HK-2 (cell line): Measurements from ENCODE around the gene POC1A.
"Not testable (repeated sequence)": the region's sequence is repeated elsewhere in the genome, so short reads cannot be mapped to it uniquely, and the experiment has no call there.

ENCODE experiments used
- DNase-seq: peaks from one replicate; pipeline ENCODE4 v3.0.0-alpha.2; 2018; ENCODE audit not compliant: unreplicated experiment

The POC1A gene

GRCh38 chr3:52183786-52184445, 29.7 kb upstream of the POC1A start:
- DNase-seq: no peak

- DNase-seq: no peak
These were observed 28.5 kb upstream of the POC1A start for GRCh38 chr3:52182691-52183090.

GRCh38 chr3:52182196-52182595, 28.0 kb upstream of the POC1A start:
- DNase-seq: no peak

- no peak for DNase-seq
These were observed 27.3 kb upstream of the POC1A start for GRCh38 chr3:52181543-52181942.

- DNase-seq: no peak
These were observed 24.3 kb upstream of the POC1A start for GRCh38 chr3:52178537-52178936.

DNA sequence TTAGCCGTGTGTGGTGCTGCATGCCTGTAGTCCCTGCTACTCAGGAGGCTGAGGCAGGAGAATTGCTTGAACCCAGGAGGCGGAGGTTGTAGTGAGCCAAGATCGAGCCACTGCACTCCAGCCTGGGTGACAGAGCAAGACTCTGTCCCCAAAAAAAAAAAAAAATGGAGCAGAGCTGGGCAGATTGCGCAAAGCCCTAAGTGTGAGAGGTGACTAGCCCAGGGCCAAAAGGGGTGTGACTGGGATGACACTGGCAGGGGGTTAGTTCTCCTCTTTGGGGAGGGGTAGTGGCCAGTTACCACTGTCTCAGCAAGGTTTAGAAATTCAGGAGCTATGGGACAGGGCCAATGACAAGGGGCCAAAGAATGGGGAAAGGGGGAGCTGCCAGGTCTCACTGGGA, 23.9 kb upstream of the POC1A start:
- DNase-seq: not testable (repeated sequence)

- DNase-seq: no peak
These were observed 23.4 kb upstream of the POC1A start for GRCh38 chr3:52177701-52178042.

DNA sequence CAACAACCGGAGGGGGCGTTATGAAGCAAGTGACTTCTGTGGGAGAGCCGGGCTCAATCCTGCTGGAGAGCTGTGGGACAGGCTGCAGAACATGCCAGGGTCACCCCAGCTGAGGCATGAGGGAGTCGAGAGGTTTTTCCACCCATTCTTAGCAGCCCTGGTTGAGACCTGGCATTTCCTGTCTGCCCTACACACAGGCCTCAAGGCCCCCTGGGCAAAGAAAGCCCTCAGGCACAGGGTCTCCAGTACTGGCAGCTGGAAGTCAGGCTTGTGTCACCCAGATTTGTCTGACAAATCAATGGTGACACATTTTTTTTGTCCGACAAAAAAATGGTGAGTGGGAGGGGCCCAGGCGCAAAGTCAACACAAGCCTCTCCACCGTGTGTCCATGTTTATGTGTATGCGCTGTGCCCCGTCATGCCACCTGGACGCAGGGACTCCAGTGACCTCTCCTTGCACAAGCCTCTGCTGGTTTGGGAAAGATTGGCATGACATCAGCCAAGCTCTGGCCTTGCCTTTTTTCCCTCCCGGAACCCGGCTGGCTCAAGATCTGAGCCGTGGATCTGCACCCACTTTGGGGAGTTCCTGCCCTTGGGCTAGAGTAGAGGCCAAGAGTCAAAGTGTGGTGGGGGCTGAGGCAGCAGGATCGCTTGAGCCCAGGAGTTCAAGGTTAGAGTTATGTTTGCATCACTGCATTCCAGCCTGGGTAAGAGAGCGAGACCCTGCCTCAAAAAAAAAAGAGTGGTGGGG, 22.9 kb upstream of the POC1A start:
- DNase-seq: no peak

GRCh38 chr3:52176180-52176752, 22.0 kb upstream of the POC1A start:
- no peak for DNase-seq

DNA sequence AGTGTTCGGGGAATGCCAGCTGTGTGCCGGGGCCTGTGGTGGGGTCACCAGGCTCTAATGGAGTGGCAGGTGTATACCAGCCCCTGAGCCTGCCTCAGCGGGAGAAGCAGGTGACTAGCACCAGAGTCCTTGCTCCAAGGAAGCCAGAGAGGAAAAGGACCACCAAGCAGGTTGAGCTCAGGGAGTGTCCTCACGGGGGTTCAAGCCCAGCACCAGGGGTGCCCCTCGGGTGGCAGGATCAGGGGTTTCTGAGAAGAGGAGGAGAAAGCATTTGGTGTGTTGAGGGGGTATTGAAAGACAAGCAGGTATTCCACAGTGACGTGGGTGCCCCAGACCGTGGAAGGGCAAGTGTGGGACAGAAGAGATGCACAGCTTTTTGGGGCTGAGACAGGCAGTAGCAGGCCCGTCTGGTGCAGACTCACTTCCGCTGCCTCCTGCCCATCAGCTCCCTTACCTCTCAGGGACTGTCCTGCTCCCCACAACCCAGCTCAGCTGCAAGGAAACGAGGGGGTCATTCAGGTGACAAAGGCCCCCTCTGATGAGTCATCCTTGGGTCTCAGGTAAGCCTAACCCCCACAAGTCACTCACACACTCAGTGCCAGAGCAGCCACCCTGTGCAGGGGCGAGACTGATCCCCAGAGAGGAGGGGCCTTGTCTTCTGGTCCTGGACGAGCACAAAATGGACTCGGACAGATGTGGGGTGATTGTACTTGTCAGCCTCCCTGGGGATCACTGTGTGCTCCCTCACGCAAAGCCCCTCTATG, 21.4 kb upstream of the POC1A start:
- no peak for DNase-seq

DNA sequence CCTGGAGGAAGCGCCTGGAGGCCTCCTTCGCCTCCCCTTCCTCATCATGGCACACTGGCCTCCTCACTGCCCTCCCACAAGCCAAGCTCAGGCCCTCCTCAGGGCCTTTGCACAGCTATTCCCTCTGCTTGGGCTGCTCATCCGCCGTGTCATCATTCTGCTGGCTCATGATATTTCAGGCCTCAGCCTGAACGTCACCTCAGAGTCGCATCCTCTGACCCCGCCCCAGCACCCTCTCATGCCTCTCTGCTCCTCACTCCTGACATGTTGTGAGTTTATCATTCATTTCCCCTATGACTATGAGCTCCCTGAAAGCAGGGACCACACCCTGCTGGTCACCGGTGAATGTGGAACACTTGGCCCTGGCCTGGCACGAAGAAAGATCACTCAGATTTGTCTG, 20.7 kb upstream of the POC1A start:
- no peak for DNase-seq

- no peak for DNase-seq
These were observed 18.9 kb upstream of the POC1A start for GRCh38 chr3:52173101-52173500.

DNA sequence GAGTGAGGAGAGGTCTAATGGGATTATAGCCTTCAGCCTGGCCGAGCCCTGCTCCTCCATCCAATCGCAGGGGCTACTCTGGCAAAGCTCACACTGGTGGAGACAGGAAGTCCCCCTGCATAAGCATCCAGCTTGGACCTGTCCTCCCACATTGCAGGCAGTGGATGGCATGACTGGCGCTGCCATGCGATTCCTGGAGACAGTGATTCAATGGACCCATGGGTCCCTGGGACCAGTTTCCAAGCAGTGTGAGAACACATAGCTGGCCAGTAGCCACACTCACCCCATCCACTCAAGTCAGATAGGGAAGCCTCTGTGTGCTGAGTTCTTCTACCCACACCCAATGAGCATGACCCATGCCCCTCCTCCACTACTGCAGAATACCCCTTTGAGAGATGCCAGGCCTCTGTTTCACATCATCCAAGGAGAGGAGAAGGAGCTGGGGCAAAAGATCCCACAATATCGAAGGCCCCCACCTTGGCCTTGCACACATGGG, 18.1 kb upstream of the POC1A start:
- DNase-seq: no peak

- no peak for DNase-seq
These were observed 17.5 kb upstream of the POC1A start for GRCh38 chr3:52171514-52172261.

DNA sequence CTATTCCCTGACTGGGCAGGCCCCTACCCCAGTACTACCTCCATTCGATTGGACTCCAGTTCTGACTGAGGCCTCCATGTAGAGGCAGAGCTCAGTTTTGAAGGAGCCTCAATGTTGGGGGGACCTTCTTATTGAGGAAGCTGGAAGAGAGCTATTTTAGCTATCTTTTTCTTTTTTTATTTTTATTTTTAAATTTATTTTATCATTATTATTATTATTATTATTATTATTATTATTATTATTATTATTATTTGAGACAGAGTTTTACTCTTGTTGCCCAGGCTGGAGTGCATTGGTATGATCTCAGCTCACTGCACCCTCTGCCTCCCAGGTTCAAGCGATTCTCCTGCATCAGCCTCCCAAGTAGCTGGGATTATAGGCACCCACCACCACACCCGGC, 16.0 kb upstream of the POC1A start:
- DNase-seq: not testable (repeated sequence)

- DNase-seq: no peak
These were observed 13.0 kb upstream of the POC1A start for GRCh38 chr3:52167240-52167639.

- DNase-seq: no peak
These were observed 8.1 kb upstream of the POC1A start for GRCh38 chr3:52162250-52162872.

DNA sequence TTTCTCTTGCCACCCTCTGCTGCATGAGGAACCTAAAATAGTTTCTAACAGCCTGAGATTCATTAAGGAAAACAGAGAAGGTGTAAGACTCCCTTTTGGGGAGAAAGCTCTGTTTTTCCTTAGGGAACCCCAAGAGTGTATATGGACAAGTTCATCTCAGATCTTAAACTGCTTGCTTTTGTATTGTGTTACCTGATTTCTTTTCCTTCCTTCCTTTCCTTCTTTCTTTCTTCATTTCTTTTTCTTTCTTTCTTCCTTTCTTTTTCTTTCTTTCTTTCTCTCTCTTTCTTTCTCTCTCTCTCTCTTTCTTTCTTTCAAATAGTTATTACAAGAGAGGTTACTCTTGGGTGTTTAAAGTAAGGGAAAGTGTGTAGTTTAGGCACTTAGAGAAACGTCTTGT, 5.3 kb upstream of the POC1A start:
- no peak for DNase-seq

DNA sequence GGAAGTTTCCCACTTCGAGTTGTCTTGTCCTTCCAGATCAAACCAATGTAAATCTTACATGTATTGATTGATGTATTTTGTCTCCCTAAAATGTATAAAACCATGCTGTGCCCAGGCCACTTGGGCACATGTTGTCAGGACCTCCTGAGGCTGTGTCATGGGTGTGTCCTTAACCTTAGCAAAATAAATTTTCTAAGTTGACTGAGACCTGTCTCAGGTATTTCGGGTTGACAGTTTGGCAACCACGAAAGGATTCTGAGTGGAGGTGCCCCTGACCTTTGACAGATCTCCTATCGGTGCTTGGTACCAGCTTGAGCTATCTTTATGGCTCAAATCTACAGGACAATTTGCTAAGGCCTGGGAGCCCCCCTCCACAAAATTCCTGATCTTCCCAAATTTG, 1.7 kb upstream of the POC1A start:
- no peak for DNase-seq

DNA sequence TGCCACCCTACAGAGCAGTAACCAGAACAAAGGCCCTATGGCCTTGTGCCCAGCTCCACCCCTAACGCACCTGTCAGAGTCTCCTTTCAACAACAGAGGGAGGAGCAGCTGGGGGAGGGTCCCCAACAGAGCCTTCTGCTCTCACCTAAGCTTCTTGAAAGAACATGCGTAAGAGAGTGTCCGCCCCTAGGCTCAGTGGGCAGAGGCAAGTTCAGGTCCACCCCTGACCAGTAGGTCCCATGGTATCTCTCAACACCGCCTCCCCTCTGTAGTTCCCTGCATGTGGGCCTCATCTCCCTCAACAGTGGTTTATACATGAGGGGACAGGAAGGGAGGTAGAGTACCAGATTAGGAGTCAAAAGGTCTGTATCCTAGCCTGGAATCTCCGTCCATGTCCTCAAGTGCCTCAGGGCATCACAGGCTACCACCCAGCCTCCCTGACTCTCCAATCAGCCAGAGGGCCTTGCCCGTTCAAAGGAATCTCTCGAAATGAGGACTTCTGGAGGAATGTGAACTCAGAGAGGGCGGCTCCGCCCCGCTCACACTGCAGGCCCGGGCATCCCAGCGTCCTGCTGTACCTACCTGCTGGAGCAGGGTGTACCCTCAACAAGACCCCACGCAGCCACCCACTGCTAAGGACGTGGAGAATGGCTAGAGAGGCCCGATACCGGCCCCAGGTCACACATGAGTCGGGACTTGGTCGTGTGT, 680 bp downstream of the POC1A start:
- DNase-seq: peak; percentile 43

- not testable (repeated sequence) for DNase-seq
These were observed 2.2 kb downstream of the POC1A start for GRCh38 chr3:52151991-52152390.
